Measurements from ENCODE around the gene SDHAF1. TPM values are rescaled to one million over a fixed set of nuclear protein-coding genes. Genes with fewer than 3 reads are reported as not detected.
"Not testable (repeated sequence)": the region's sequence is repeated elsewhere in the genome, so short reads cannot be mapped to it uniquely, and the experiment has no call there.

SDHAF1 gene, protein sequence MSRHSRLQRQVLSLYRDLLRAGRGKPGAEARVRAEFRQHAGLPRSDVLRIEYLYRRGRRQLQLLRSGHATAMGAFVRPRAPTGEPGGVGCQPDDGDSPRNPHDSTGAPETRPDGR
- 9.7 TPM for total RNA-seq
- long read RNA-seq, transcript SDHAF1-201 (1 exons, 1,117 nt), result major isoform, 20 of 20 reads
- long read RNA-seq, partial matches to known transcripts, result 0 of 20 reads
- long read RNA-seq, other reads (novel, unspliced or antisense), result 0 of 20 reads

GRCh38 chr19:35995048-35995993 is at the start of gene SDHAF1:
TSS of gene SDHAF1 (plus strand) at chr19:35995188. CDS start at chr19:35995275, 87 bp downstream.
- intact Hi-C loops (cut with DNase I), result loop anchor here (1.0 to 10.0 kb wide), 2 partner anchors 59 to 179 kb away; partner anchors contain the start of genes THAP8 and WDR62
- DNase-seq (ENCODE audit: missing footprints), result peak; percentile 99
- ATAC-seq, result peak; percentile 95

DNA sequence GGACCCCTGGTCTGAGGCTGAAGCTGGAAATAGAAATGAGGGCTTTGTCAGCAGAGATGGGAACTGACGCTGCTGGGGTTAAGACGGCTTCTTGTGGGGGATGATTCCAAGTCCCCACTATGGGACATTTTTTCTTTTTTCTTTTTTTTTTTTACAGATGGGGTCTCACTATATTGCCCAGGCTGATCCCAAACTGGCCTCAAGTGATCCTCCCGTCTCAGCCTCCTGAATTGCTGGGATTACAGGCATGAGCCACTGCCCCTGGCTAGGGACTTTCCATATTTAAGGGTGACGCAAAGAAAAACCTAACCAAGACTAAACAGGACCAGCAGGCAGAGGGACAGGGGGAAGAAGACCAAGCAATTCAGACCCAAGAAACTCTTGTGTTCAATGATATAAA is 48.8 kb upstream of the SDHAF1 start:
- ATAC-seq (no peak), DNase-seq (ENCODE audit: missing footprints) (no peak)
- intact Hi-C loops (cut with DNase I), result no loop called here

- no peak for ATAC-seq
- intact Hi-C loops (cut with DNase I), result no loop called here
- no peak for DNase-seq (ENCODE audit: missing footprints)
Observed at GRCh38 chr19:35949131-35949530, 45.9 kb upstream of the SDHAF1 start.

GRCh38 chr19:35955881-35956634 is 38.9 kb upstream of the SDHAF1 start:
- DNase-seq (ENCODE audit: missing footprints) (no peak), ATAC-seq (no peak)
- intact Hi-C loops (cut with DNase I), result no loop called here

DNA sequence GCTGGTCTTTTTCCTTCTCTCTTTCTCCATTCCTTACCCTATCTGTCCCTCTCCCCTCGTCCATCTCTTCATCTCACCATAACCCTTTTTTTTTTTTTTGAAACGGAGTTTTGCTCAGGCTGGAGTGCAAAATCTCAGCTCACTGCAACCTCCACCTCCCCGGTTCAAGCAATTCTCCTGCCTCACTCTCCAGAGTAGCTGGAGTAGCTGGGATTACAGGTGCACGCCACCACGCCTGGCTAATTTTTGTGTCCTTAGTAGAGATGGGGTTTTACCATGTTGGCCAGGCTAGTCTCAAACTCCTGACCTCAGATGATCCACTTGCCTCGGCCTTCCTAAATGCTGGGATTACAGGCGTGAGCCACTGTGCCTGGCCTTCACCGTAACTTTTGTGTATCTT is 37.6 kb upstream of the SDHAF1 start:
- DNase-seq (ENCODE audit: missing footprints); ATAC-seq: not testable (repeated sequence)

DNA sequence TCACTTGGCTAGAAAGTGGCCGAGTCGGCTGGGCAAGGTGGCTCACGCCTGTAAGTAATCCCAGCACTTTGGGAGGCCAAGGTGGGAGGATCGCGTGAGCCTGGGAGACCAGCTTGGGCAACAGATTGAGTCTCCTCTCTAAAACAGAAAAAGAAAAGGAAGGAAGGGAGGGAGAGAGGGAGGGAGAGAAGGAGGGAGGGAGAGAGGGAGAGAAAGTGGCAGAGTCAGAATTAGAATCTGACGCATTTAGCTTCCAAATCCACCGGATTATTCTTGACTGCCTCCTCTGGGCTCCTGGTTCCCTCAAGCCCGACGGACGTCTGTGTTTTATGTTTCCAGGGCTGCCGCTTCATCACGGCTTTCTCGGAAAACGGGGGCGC is 36.3 kb upstream of the SDHAF1 start:
- ATAC-seq (no peak), DNase-seq (ENCODE audit: missing footprints) (no peak)

More for the DNA sequence above, 37.6 kb upstream of the SDHAF1 start:
- intact Hi-C loops (cut with DNase I), result not testable (repeated sequence)

GRCh38 chr19:35959040-35959967 is 35.7 kb upstream of the SDHAF1 start:
- intact Hi-C loops (cut with DNase I), result no loop called here
- DNase-seq (ENCODE audit: missing footprints) (peak; percentile 87), ATAC-seq (peak; percentile 75)

More for the DNA sequence above, 36.3 kb upstream of the SDHAF1 start:
- intact Hi-C loops (cut with DNase I), result no loop called here

DNA sequence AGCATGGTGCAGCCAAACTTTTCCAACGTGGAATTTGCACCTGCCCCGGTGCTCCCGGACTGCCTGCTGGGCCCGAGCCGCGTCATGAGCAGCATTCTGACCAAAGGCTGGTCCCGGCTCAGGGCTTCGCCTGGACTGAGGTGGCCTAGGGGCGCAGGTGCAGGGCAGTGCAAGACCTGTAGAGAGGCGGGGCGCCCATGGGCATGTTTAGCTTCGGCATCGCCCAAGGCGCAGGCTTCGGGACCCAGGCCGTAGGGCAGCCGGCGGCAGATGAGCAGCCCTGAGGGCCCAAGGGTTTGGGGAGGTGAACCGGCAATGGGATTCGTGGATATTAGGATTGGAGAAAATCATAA is 35.0 kb upstream of the SDHAF1 start:
- intact Hi-C loops (cut with DNase I), result no loop called here
- ATAC-seq (no peak), DNase-seq (ENCODE audit: missing footprints) (no peak)

DNA sequence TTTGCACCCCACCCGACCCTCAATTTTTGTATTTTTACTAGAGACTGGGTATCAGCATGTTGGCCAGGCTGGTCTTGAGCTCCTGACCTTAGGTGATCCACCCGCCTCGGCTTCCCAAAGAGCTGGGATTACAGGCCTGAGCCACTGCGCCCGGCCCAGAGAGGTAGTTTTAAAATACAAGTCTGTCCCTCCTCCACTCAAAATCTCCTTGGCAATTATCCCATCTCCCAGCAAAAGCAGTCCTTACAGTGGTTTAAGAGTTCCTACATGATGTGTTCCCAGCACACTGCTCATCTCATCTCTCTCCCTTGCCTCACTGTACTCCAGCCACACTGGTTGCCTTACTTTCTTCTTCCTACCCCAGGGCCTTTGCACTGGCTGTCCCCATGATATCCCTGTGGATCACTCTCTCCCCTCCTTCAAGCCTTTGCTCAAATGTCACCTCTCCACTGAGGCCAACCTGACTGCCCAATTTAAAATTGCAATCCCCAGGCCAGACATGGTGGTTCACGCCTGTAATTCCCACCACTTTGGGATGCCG is 34.5 kb upstream of the SDHAF1 start:
- ATAC-seq (no peak), DNase-seq (ENCODE audit: missing footprints) (no peak)
- intact Hi-C loops (cut with DNase I), result no loop called here

GRCh38 chr19:35963514-35963913 is 31.5 kb upstream of the SDHAF1 start:
- intact Hi-C loops (cut with DNase I), result no loop called here

GRCh38 chr19:35966771-35967170 is 28.2 kb upstream of the SDHAF1 start:
- intact Hi-C loops (cut with DNase I), result no loop called here
- DNase-seq (ENCODE audit: missing footprints) (no peak), ATAC-seq (no peak)

More at GRCh38 chr19:35963514-35963913, 31.5 kb upstream of the SDHAF1 start:
- ATAC-seq (no peak), DNase-seq (ENCODE audit: missing footprints) (no peak)

DNA sequence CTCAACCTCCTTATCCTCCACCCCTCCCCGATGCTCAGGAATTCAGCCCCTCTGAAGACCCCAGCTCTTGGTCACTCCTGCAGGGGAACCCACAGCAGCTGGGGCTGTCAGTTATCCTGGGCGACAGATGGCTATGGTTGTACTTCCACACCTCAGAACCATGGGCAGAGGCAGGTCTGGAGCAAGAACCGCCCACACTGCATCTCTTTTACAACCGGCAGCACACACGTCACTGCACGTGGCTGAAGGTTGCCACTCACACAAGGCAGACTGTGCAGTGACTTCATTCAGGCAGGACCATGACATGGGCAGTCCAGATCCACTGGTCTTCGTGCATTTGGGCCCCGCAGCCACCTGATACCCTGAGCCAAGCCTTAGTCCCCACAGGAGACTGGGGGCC is 21.5 kb upstream of the SDHAF1 start:
- intact Hi-C loops (cut with DNase I), result no loop called here
- no peak for ATAC-seq
- DNase-seq (ENCODE audit: missing footprints), result no peak

- DNase-seq (ENCODE audit: missing footprints) (no peak), ATAC-seq (no peak)
- intact Hi-C loops (cut with DNase I), result no loop called here
Observed at GRCh38 chr19:35975608-35976214, 19.3 kb upstream of the SDHAF1 start.

DNA sequence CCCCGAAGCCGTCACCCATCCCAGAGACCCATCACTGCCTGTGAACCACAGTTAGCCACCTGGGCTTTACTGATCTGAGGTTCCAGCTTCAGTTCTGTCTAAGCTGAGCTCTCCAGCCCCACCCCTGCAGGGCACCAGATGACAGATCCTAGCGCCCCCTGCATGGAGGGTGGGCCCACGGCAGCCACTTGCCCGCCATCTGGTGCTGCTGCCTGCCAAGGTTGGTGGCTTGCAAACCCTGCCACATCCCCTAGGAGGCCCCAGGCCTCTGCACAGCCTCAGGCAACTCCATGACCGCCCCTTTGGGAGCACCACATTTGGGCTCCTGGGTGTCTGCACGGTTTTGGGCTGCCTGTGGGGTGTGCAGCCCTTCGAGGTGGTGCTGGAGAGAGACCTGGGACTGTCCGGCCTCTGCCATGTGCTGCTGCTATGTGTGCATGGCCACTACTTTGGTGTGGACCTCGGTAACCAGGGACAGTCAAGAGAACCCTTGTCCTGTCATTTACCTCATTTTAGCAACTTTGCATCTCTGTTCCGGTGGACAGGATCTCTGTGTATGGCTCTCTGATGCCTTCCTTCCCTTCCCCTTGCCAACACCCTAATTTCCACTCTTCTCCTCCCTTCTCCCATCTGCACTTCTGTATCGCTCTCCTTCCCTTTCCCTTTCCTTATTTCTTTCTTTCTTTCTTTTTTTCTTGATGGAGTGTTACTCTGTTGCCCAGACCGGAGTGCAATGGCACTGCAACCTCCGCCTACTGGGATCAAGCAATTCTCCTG is 17.4 kb upstream of the SDHAF1 start:
- ATAC-seq (no peak), DNase-seq (ENCODE audit: missing footprints) (no peak)
- intact Hi-C loops (cut with DNase I), result no loop called here

- intact Hi-C loops (cut with DNase I), result no loop called here
- DNase-seq (ENCODE audit: missing footprints) (no peak), ATAC-seq (no peak)
Observed at GRCh38 chr19:35978271-35978670, 16.7 kb upstream of the SDHAF1 start.

GRCh38 chr19:35978832-35979365 is 16.1 kb upstream of the SDHAF1 start:
- intact Hi-C loops (cut with DNase I), result no loop called here
- DNase-seq (ENCODE audit: missing footprints) (no peak), ATAC-seq (no peak)

- ATAC-seq; intact Hi-C loops (cut with DNase I); DNase-seq (ENCODE audit: missing footprints): not testable (repeated sequence)
Observed at GRCh38 chr19:35980997-35981396, 14.0 kb upstream of the SDHAF1 start.

Data from Right ventricle myocardium inferior (tissue), 1 donor.